Esophagus squamous epithelium (tissue), 5 donors: ENCODE results near the gene CPSF3. TPM values are rescaled to one million over a fixed set of nuclear protein-coding genes. Genes with fewer than 3 reads are reported as not detected.

ENCODE experiments used
- DNase-seq: peaks from one replicate; lab custom pipeline; 2025; lab: John Stamatoyannopoulos, UW
- H3K27ac ChIP-seq, 4 donors: fragments of 200-600 bp; sonication (generic); one replicate each; pipeline ENCODE4 v1.5.1; 2016 to 2019; ENCODE audit warnings: mild to moderate bottlenecking in 1 of 4
- H3K27me3 ChIP-seq, 4 donors: fragments of 200-600 bp; sonication (generic); 1 replicate in 3 of 4; 2 replicates in 1 of 4; pipeline versions ENCODE4 v1.5.1 to v1.6.0; 2017 to 2021; ENCODE audit warnings: antibody characterized with exemption in 1 of 4
- H3K36me3 ChIP-seq, 3 donors: fragments of 200-600 bp; sonication (generic); one replicate each; pipeline ENCODE4 v1.5.1; 2016 to 2019
- H3K4me1 ChIP-seq, 3 donors: fragments of 200-600 bp; sonication (generic); one replicate each; pipeline ENCODE4 v1.5.1; 2017 to 2019
- H3K4me3 ChIP-seq, 4 donors: fragments of 200-600 bp; sonication (generic); 1 replicate in 3 of 4; 2 replicates in 1 of 4; pipeline ENCODE4 v1.5.1; 2016 to 2019; ENCODE audit warnings: mild to moderate bottlenecking in 2 of 4, moderate library complexity in 1 of 4
- H3K9me3 ChIP-seq, 3 donors: fragments of 200-600 bp; sonication (generic); one replicate each; pipeline ENCODE4 v1.5.1; 2016 to 2019
- POLR2A ChIP-seq, 4 donors: fragments of 450-650 bp; IDR thresholded peaks; one replicate each; pipeline ENCODE4 v1.6.1; 2017; ENCODE audit warnings: antibody characterized with exemption in 4 of 4, mild to moderate bottlenecking in 4 of 4, moderate library complexity in 3 of 4
- WGBS, 2 donors: methylation state at CpG; one replicate each; pipeline ENCODE4 v1.1.5; 2018; 5-methylcytosine and 5-hydroxymethylcytosine counted together
- intact Hi-C: fragments of 100-400 bp; cut with DNase I; formaldehyde crosslinking; loops from one replicate; pipeline ENCODE4 v1.15.0; 2022
- total RNA-seq, 4 donors: library from RNA; depleted of rRNA; stranded (reverse); fragments of >200 nt; gene quantifications; one replicate each; pipeline ENCODE4 v1.1.0, GENCODE V29; 2016
- TF ChIP-seq, protein P1 (sequence below), 6 experiments: fragments of 450-650 bp in 4 of 6; fragments of 200-600 bp in 2 of 6; sonication (generic) in 2 of 6; IDR thresholded peaks; one replicate each; pipeline ENCODE4 v1.5.1; 2016 to 2019; ENCODE audit warnings: antibody characterized with exemption in 6 of 6, mild to moderate bottlenecking in 4 of 6, moderate library complexity in 4 of 6
- donor health status: DM: yes; HTN: yes; CAD: no.

CPSF3 gene
- total RNA-seq, 4 donors from 2014 or later: 20.4 to 27.9 (median 24.0) TPM

DNA sequence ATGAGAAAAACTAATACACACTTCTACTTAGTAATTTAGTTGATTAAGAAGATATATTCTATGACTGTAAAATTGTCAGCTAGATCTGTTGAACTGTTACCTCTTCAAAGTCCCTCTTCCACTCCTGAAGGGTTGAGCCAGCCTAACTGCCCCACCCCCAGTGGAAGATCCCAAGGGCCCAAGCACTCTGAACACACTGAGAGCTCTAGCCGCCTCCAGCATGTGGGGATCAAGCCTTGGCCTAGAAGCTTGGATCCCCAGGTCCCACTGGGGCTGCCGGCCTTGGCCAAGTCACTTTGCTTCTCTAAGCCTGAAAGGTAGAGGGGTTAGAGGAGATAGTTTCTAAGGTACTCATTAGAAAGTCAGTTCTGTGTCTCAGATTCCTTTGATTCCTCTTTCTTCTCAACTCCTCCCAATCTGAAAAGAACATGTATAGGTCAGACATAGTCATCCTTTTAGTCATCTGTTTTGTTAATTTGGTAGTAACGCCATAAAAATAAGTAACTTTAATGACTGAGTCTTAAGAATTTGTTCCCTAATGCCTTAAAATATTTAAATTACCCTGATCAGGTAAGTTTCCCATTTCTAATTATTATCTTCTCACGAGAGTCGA is 5.6 kb downstream of the CPSF3 start:
- Histone ChIP-seq H3K4me3 (no peak overlapping the region), H3K4me1 (peaks cover 5 to 13% (median 8%) of the 10 kb centered on the region in 3 donors), H3K36me3 (peaks cover 0 to 55% (median 0%) of the 10 kb centered on the region in 3 donors), H3K27me3 (no peaks in the 10 kb centered on the region), H3K27ac (no peak overlapping the region), H3K9me3 (no peaks in the 10 kb centered on the region)
- intact Hi-C loops: no loop called here
- DNase-seq: no peak
- WGBS, 2 donors: 71 to 77% methylated on average over 5 of the region's 5 CpGs
- TF ChIP-seq, protein P1, sequence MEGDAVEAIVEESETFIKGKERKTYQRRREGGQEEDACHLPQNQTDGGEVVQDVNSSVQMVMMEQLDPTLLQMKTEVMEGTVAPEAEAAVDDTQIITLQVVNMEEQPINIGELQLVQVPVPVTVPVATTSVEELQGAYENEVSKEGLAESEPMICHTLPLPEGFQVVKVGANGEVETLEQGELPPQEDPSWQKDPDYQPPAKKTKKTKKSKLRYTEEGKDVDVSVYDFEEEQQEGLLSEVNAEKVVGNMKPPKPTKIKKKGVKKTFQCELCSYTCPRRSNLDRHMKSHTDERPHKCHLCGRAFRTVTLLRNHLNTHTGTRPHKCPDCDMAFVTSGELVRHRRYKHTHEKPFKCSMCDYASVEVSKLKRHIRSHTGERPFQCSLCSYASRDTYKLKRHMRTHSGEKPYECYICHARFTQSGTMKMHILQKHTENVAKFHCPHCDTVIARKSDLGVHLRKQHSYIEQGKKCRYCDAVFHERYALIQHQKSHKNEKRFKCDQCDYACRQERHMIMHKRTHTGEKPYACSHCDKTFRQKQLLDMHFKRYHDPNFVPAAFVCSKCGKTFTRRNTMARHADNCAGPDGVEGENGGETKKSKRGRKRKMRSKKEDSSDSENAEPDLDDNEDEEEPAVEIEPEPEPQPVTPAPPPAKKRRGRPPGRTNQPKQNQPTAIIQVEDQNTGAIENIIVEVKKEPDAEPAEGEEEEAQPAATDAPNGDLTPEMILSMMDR (IDR thresholded peaks at IDR 0.05): no peak
- no peak for TF ChIP-seq POLR2A (IDR thresholded peaks at IDR 0.05)

DNA sequence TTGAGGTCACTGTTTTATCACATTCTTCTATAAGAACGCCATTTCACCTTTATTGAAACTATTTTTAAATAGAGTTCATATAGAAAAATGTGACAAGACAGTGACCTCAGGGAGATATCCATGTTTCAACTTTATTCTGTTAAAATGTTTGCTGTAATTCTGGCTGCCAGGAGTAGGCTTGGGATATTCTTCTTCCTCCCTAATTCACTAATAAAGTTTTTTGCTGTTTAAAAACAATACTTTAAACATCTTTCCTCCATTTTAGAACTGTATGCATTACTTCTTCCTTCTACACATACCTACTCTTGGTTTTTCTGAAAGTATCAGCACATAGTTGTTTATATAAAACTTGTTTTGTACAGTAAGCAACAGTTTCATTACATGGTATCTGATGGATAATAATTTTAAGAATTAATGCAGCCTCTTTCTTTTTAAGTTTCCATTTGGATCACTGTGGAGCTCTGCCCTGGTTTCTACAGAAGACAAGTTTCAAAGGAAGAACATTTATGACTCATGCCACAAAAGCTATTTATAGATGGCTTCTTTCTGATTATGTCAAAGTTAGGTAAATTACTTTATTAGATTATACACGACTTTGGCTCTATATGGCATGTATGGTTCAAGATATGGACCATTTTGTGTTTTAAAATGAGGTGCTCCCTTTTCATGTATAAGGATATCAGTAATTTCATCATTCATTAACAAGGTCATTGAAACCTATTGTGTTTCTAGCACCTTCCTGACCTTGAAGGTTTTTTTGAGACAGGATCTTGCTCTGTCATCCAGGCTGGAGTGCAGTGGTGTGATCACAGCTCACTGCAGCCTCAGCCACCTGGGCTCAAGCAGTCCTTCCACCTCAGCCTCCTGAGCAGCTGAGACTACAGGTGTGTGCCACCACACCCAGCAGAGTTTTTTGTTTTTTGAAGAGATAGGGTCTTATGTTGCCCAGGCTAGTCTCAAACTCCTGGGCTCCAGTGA is 7.2 kb downstream of the CPSF3 start:
- Histone ChIP-seq H3K4me3 (no peak overlapping the region), H3K9me3 (no peaks in the 10 kb centered on the region), H3K27me3 (no peaks in the 10 kb centered on the region), H3K36me3 (peaks cover 0 to 71% (median 0%) of the 10 kb centered on the region in 3 donors), H3K27ac (no peak overlapping the region), H3K4me1 (no peaks in the 10 kb centered on the region)
- no peak for DNase-seq
- no peak for TF ChIP-seq POLR2A (IDR thresholded peaks at IDR 0.05)
- TF ChIP-seq, protein P1 (IDR thresholded peaks at IDR 0.05): no peak
- intact Hi-C loops: no loop called here
- WGBS, 2 donors: 60 to 78% methylated on average over 2 of the region's 2 CpGs

DNA sequence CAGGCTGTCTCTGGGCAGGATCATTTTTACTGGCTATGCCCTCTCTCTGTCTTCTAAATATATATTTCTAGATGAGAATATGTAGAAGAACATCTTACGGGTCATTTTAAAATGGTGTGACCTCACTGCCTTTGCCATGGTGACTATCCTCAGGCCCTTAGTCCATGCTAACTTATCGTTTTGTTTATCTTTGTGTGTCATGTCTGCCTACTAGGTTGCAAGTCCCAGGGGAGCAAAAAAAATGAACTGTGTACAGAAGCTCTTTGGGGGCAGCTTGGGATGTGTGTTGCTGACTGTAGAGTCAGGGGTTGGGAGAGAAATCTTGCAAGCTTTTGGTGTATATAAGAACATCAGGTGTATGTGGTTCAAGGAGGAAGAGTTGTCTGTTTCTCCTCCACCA is 11.0 kb downstream of the CPSF3 start:
- TF ChIP-seq, protein P1 (IDR thresholded peaks at IDR 0.05): no peak
- TF ChIP-seq POLR2A (IDR thresholded peaks at IDR 0.05): no peak
- WGBS, 2 donors: 71 to 79% methylated on average over 2 of the region's 2 CpGs
- intact Hi-C loops: no loop called here
- H3K27me3 ChIP-seq: no peaks in the 10 kb centered on the region
- no peak overlapping the region for H3K4me3 ChIP-seq
- no peak overlapping the region for H3K27ac ChIP-seq
- DNase-seq: no peak
- H3K36me3 ChIP-seq: peaks cover 0 to 99% (median 0%) of the 10 kb centered on the region in 3 donors
- no peaks in the 10 kb centered on the region for H3K9me3 ChIP-seq
- no peaks in the 10 kb centered on the region for H3K4me1 ChIP-seq

DNA sequence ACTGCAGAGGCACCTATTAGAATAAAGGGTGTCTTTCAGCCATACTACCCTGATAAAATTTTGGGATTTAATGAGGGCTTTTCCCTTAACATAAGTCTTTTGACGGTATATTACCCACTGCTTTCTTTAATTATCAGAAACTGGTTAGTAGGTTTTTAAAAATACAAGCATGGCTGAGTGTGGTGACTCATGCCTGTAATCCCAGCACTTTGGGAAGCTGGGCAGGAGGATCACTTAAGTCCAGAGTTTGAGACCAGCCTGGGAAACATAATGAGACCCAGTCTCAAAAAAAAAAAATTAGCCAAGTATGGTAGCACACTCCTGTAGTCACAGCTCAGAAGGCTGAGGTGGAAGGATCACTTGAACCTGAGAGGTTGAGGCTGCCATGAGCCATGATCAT is 16.1 kb downstream of the CPSF3 start:
- Histone ChIP-seq H3K9me3 (no peaks in the 10 kb centered on the region), H3K4me3 (no peak overlapping the region), H3K27me3 (no peaks in the 10 kb centered on the region), H3K36me3 (peaks cover 0 to 99% (median 24%) of the 10 kb centered on the region in 3 donors), H3K4me1 (no peaks in the 10 kb centered on the region), H3K27ac (peak overlapping the region in 1 of 4 donors; percentile 22)
- no peak for DNase-seq
- WGBS, 2 donors: 95 to 100% methylated on average over 1 of the region's 1 CpG
- TF ChIP-seq POLR2A (IDR thresholded peaks at IDR 0.05): no peak
- TF ChIP-seq, protein P1 (IDR thresholded peaks at IDR 0.05): no peak
- intact Hi-C loops: no loop called here
